K562 (cell line): Measurements from ENCODE around the gene GATA6. TPM values are rescaled to one million over a fixed set of nuclear protein-coding genes. Genes with fewer than 3 reads are reported as not detected.

Source experiments
- ATAC-seq: fragments of 200-7000 bp; cut with Tn5 transposase; 3 replicates; pipeline ENCODE4 v1.9.1; 2020; ENCODE audit warnings: moderate library complexity
- BruUV-seq: library from RNA; stranded (reverse); fragments of 400-500 nt; replicated peaks from 2 replicates; lab custom pipeline; 2021; lab: Mats Ljungman, UMichigan
- CTCF ChIA-PET: fragments of 300-600 bp; formaldehyde crosslinking; extraction: SDS; loops from one replicate; lab custom pipeline; 2021; ENCODE audit warnings: low intra/inter-chr PET ratio; lab: Yijun Ruan, JAX
- POLR2A ChIA-PET: fragments of 300-600, 350-650 bp; sonication (Branson Sonifier 250); formaldehyde crosslinking; extraction: SDS; loops from one replicate; lab custom pipeline; 2021; ENCODE audit warnings: antibody characterized with exemption, inconsistent platforms; lab: Yijun Ruan, JAX
- DNase-seq, 4 experiments: peaks; one replicate each; pipeline versions ENCODE4 v3.0.0 to v3.0.0-alpha.2; 2011 to 2018; ENCODE audit warnings: low spot score in 3 of 4, mixed read lengths in 3 of 4; ENCODE audit errors: extremely low read depth in 1 of 4
- FAIRE-seq: peaks from 2 replicates; lab custom pipeline; 2011; peaks lifted over from hg19 to GRCh38; lab: Jason Lieb, UNC
- H2AFZ ChIP-seq: 2 replicates; pipeline ENCODE4 v1.6.0; 2011; ENCODE audit warnings: low read depth, low read length, control low read depth, inconsistent platforms
- H3K27ac ChIP-seq: fragments of 200-600 bp; 3 replicates; pipeline ENCODE4 v1.8.0; 2011; ENCODE audit warnings: low read depth, mild to moderate bottlenecking, control low read depth, inconsistent platforms, low read length, moderate library complexity, mixed read lengths; ENCODE audit errors: extremely low read depth
- H3K27me3 ChIP-seq, 2 experiments: fragments of 300-600 bp in 1 of 2; 2 replicates in 1 of 2; 3 replicates in 1 of 2; pipeline versions ENCODE4 v1.6.0 to v1.8.0; 2011; ENCODE audit warnings: inconsistent platforms in 2 of 2, low read length in 2 of 2, mild to moderate bottlenecking in 1 of 2, mixed read lengths in 1 of 2, moderate library complexity in 1 of 2; ENCODE audit not compliant: control insufficient read depth in 2 of 2, insufficient read depth in 2 of 2
- H3K36me3 ChIP-seq: fragments of 300-600 bp; 3 replicates; pipeline ENCODE4 v1.8.0; 2011; ENCODE audit warnings: mild to moderate bottlenecking, low read length, inconsistent platforms; ENCODE audit not compliant: control insufficient read depth, insufficient read depth
- H3K4me1 ChIP-seq, 2 experiments: fragments of 200-600 bp in 1 of 2; replicated peaks in 1 of 2; 2 replicates in 1 of 2; 3 replicates in 1 of 2; pipeline versions ENCODE4 v1.5.1 to v1.8.0; 2011; ENCODE audit warnings: inconsistent platforms in 2 of 2, low read length in 2 of 2, mild to moderate bottlenecking in 1 of 2, mixed read lengths in 1 of 2, moderate library complexity in 1 of 2; ENCODE audit not compliant: control insufficient read depth in 2 of 2, insufficient read depth in 2 of 2
- H3K4me2 ChIP-seq: 2 replicates; pipeline ENCODE4 v1.6.1; 2011; ENCODE audit warnings: low read length, control low read depth, inconsistent platforms, mixed read lengths; ENCODE audit not compliant: insufficient read depth
- H3K4me3 ChIP-seq: fragments of 200-600 bp; sonication (generic), shearing (Covaris generic); 2 replicates; pipeline ENCODE4 v1.5.1; 2016; ENCODE audit warnings: control low read depth, inconsistent platforms
- H3K79me2 ChIP-seq: fragments of 200-600 bp; 3 replicates; pipeline ENCODE4 v1.8.0; 2011; ENCODE audit warnings: low read length, inconsistent platforms; ENCODE audit not compliant: control insufficient read depth, insufficient read depth
- H3K9ac ChIP-seq, 2 experiments: 2 replicates each; pipeline versions ENCODE4 v1.6.0 to v1.6.1; 2011; ENCODE audit warnings: low read depth in 2 of 2, low read length in 2 of 2, control low read depth in 1 of 2, inconsistent platforms in 1 of 2, mild to moderate bottlenecking in 1 of 2, mixed read lengths in 1 of 2; ENCODE audit not compliant: insufficient read depth in 1 of 2
- H3K9me1 ChIP-seq: one replicate; pipeline ENCODE4 v1.6.0; 2011; ENCODE audit warnings: inconsistent platforms, mild to moderate bottlenecking, low read length, moderate library complexity; ENCODE audit not compliant: control insufficient read depth, insufficient read depth
- H3K9me3 ChIP-seq: replicated peaks from 2 replicates; pipeline ENCODE4 v1.5.1; 2011; ENCODE audit warnings: low read depth, low read length, inconsistent platforms; ENCODE audit not compliant: control insufficient read depth, insufficient read depth
- H4K20me1 ChIP-seq: replicated peaks from 2 replicates; pipeline ENCODE4 v1.6.1; 2011; ENCODE audit warnings: low read length, inconsistent platforms, mixed read lengths; ENCODE audit not compliant: control insufficient read depth, insufficient read depth
- ASH1L ChIP-seq: fragments of 450-650 bp; IDR thresholded peaks from 2 replicates; pipeline ENCODE4 v1.6.1; 2018; ENCODE audit warnings: borderline replicate concordance, mild to moderate bottlenecking, low read depth; ENCODE audit not compliant: partially characterized antibody
- HMGN3 ChIP-seq: IDR thresholded peaks from 2 replicates; pipeline ENCODE4 v1.6.1; 2011; ENCODE audit warnings: borderline replicate concordance, low read depth, mild to moderate bottlenecking, mixed read lengths, low read length; ENCODE audit not compliant: insufficient read length; ENCODE audit errors: extremely low read depth
- KLF13 ChIP-seq: fragments of 450-650 bp; IDR thresholded peaks from 2 replicates; pipeline ENCODE4 v1.6.1; 2016; ENCODE audit warnings: missing genetic modification characterization, low read depth, mild to moderate bottlenecking, missing compliant biosample characterization, moderate library complexity, borderline replicate concordance
- MXD1 ChIP-seq: fragments of 250-450 bp; sonication (Bioruptor Pico); IDR thresholded peaks from 2 replicates; pipeline ENCODE4 v1.8.0; 2021; ENCODE audit warnings: borderline replicate concordance, mild to moderate bottlenecking, moderate library complexity; ENCODE audit not compliant: poor library complexity, severe bottlenecking
- ZNF407 ChIP-seq: fragments of 450-650 bp; IDR thresholded peaks from 2 replicates; pipeline ENCODE4 v1.6.1; 2016; ENCODE audit warnings: low read depth
- WGBS: fragments of 100-300 bp; shearing (Covaris generic); methylation state at CpG from one replicate; pipeline ENCODE4 v1.1.6; 2016; ENCODE audit warnings: low coverage, mixed read lengths; ENCODE audit not compliant: insufficient coverage; ENCODE audit errors: missing lambda C conversion rate; 5-methylcytosine and 5-hydroxymethylcytosine counted together
- in situ Hi-C: fragments of 300-500 bp; cut with MboI; formaldehyde crosslinking; loops from 4 replicates; pipeline ENCODE4 v1.15.0; 2018; ENCODE audit warnings: inconsistent platforms, mixed read lengths
- intact Hi-C: fragments of 100-400 bp; cut with micrococcal nuclease; formaldehyde crosslinking; loops from 2 replicates; pipeline ENCODE4 v1.14.2; 2022
- polyA plus RNA-seq, 8 experiments: library from polyadenylated mRNA; depleted of rRNA in 4 of 8; stranded (reverse) in 5 of 8; unstranded in 3 of 8; fragments of >200 nt; fragmentation: Nextera tagmentation in 2 of 8; fragmentation: Illumina TruSeq in 1 of 8; extraction: Ambion mirVana in 2 of 8; extraction: Trizol in 1 of 8; gene quantifications; 2 replicates each; pipeline versions ENCODE4 v1.2.1 to v1.2.3, GENCODE V29; 2011 to 2014; ENCODE audit warnings: inconsistent platforms in 1 of 8, missing spikeins in 1 of 8
- total RNA-seq, 7 experiments: library from RNA; depleted of rRNA in 6 of 7; stranded (reverse); fragments of >200 nt in 6 of 7; fragmentation: Illumina TruSeq in 2 of 7; extraction: Trizol in 2 of 7; gene quantifications; 2 replicates each; pipeline versions ENCODE4 v1.2.1 to v1.2.3, GENCODE V29; 2011 to 2021; ENCODE audit warnings: low replicate concordance in 1 of 7

GATA6 gene
- total and polyA plus RNA-seq, 9 of the 15 experiments (the other 6 are each of a cell fraction or from before 2014, with no cell fraction given) = 0.01 to 0.24 (median 0.16) TPM; not detected in 5

- intact Hi-C loops (no loop called here), in situ Hi-C loops (no loop called here)
- H2AFZ ChIP-seq = no peak overlapping the region
- POLR2A ChIA-PET = no interaction called here
- no peaks in the 10 kb centered on the region for H3K79me2 ChIP-seq
- no peak overlapping the region for H3K4me2 ChIP-seq
- H3K27ac ChIP-seq = no peak overlapping the region
- H3K9me1 ChIP-seq = no peaks in the 10 kb centered on the region
- FAIRE-seq (no peak), ATAC-seq (no peak), DNase-seq (no peak)
- no peaks in the 10 kb centered on the region for H3K9me3 ChIP-seq
- no peak overlapping the region for H3K9ac ChIP-seq
- peaks cover 3 to 6% of the 10 kb centered on the region in 2 experiments; a peak in 2 of 5 replicates for H3K4me1 ChIP-seq
- no peaks in the 10 kb centered on the region for H3K36me3 ChIP-seq
- BruUV-seq = no TSS peak
- no peaks in the 10 kb centered on the region for H4K20me1 ChIP-seq
- no peak overlapping the region for H3K4me3 ChIP-seq
- CTCF ChIA-PET = no interaction called here
- TF ChIP-seq HMGN3 (no peak), MXD1 (no peak), ASH1L (no peak), ZNF407 (no peak), KLF13 (tag) (no peak)
- WGBS = 9% methylated on average over 1 of the region's 1 CpG
- H3K27me3 ChIP-seq = peaks cover 10 to 12% of the 10 kb centered on the region in 2 experiments; a peak in 4 of 5 replicates
Observed at GRCh38 chr18:22203035-22203434, 33.6 kb downstream of the GATA6 start.
